K562 (cell line): Measurements from ENCODE around the gene PDIA4. TPM values are rescaled to one million over a fixed set of nuclear protein-coding genes. Genes with fewer than 3 reads are reported as not detected.

Experiments
- ELF4 ChIP-seq: fragments of 450-650 bp; formaldehyde crosslinking; IDR thresholded peaks from 2 replicates; pipeline ENCODE4 v1.4.0; 2022; ENCODE audit warnings: missing genetic modification characterization
- FOXA3 ChIP-seq, 2 experiments: fragments of 450-650 bp in 1 of 2; sonication (generic) in 1 of 2; formaldehyde crosslinking; IDR thresholded peaks in 1 of 2; conservative IDR thresholded peaks in 1 of 2; 2 replicates each; pipeline versions ENCODE4 v1.4.0 to v1.8.0; 2020 to 2022; ENCODE audit warnings: mild to moderate bottlenecking in 2 of 2, missing genetic modification reagents in 1 of 2
- RHOXF2B ChIP-seq: fragments of 250-450 bp; sonication (Bioruptor Pico); conservative IDR thresholded peaks from 2 replicates; pipeline ENCODE4 v1.5.1; 2021
- ZNF175 ChIP-seq: fragments of 200-800 bp; sonication (Bioruptor generic); IDR thresholded peaks from 2 replicates; pipeline ENCODE4 v1.6.1; 2016; ENCODE audit warnings: low read depth, mild to moderate bottlenecking, missing genetic modification characterization, missing compliant biosample characterization
- ZNF444 ChIP-seq: fragments of 250-450 bp; sonication (Bioruptor Pico); IDR thresholded peaks from 2 replicates; pipeline ENCODE4 v1.4.0; 2020; ENCODE audit warnings: mild to moderate bottlenecking, moderate library complexity
- ZNF584 ChIP-seq: fragments of 200-800 bp; sonication (Bioruptor generic); IDR thresholded peaks from 2 replicates; pipeline ENCODE4 v1.6.1; 2016; ENCODE audit warnings: low read depth, mild to moderate bottlenecking, missing genetic modification characterization, missing compliant biosample characterization
- ZNF76 ChIP-seq: fragments of 250-450 bp; sonication (Bioruptor Pico); IDR thresholded peaks from 2 replicates; pipeline ENCODE4 v1.4.0; 2020; ENCODE audit warnings: mild to moderate bottlenecking, moderate library complexity, borderline replicate concordance
- polyA plus RNA-seq, 8 experiments: library from polyadenylated mRNA; depleted of rRNA in 4 of 8; stranded (reverse) in 5 of 8; unstranded in 3 of 8; fragments of >200 nt; fragmentation: Nextera tagmentation in 2 of 8; fragmentation: Illumina TruSeq in 1 of 8; extraction: Ambion mirVana in 2 of 8; extraction: Trizol in 1 of 8; gene quantifications; 2 replicates each; pipeline versions ENCODE4 v1.2.1 to v1.2.3, GENCODE V29; 2011 to 2014; ENCODE audit warnings: inconsistent platforms in 1 of 8, missing spikeins in 1 of 8
- total RNA-seq, 7 experiments: library from RNA; depleted of rRNA in 6 of 7; stranded (reverse); fragments of >200 nt in 6 of 7; fragmentation: Illumina TruSeq in 2 of 7; extraction: Trizol in 2 of 7; gene quantifications; 2 replicates each; pipeline versions ENCODE4 v1.2.1 to v1.2.3, GENCODE V29; 2011 to 2021; ENCODE audit warnings: low replicate concordance in 1 of 7
- TF ChIP-seq, protein P1 (sequence below), 3 experiments: fragments of 200-800 bp in 1 of 3; fragments of 250-450 bp in 1 of 3; fragments of 450-650 bp in 1 of 3; sonication (Bioruptor Pico) in 1 of 3; sonication (Bioruptor generic) in 1 of 3; formaldehyde crosslinking in 1 of 3; IDR thresholded peaks; 2 replicates each; pipeline versions ENCODE4 v1.6.1 to v1.8.0; 2016 to 2022; ENCODE audit warnings: mild to moderate bottlenecking in 2 of 3, missing genetic modification characterization in 2 of 3, missing compliant biosample characterization in 1 of 3, moderate library complexity in 1 of 3
- TF ChIP-seq, protein P2 (sequence below): sonication (generic); formaldehyde crosslinking; IDR thresholded peaks from 2 replicates; pipeline ENCODE4 v1.8.0; 2022; ENCODE audit warnings: missing genetic modification reagents, mild to moderate bottlenecking, moderate library complexity, borderline replicate concordance
- TF ChIP-seq, protein P3 (sequence below): fragments of 150-350 bp; IDR thresholded peaks from 2 replicates; pipeline ENCODE4 v1.6.1; 2014; ENCODE audit warnings: low read depth, mild to moderate bottlenecking, low read length, borderline replicate concordance

The PDIA4 gene
- total and polyA plus RNA-seq, 9 of the 15 experiments (the other 6 are each of a cell fraction or from before 2014, with no cell fraction given): 9.1 to 175 (median 146) TPM

DNA sequence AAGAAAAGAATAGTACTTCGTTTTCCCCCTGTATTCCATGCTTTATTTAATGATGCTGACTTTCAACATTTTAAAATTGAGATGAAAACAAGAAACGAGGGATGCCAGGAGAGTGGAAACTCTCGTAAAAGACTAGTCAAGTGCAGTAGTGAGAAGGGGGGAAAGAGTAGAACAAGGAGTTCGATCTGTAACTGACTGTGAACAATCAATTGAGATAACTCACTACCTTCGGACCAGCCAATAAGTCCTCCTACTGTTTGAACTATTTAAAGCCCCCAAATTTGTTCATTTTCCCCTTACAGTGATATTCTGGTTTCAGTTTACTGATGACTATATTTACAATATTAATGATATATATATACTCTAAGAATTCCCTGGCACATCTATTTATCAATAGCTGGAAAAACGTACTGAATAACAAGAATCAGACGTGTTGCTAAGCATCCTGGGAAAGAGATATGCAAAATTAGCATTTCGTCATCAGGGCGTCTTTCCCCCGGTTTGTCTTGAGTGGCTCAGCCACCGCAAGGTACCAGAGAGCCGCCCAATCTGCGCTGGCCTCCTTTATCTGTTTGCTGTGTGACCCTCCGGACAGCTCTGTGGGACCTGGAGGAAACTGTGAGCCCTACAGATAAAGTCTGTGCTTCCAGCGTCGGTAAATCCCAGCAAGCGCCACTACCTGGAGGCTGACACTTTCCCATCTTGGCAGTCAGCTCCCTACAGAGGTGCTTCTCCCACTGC is 41.1 kb downstream of the PDIA4 start (continued):
- TF ChIP-seq FOXA3 (CRISPR knock-in tag; conservative IDR thresholded peaks at IDR 0.05 in 1 of 2, IDR thresholded peaks at IDR 0.05 in 1 of 2) (no peak; a peak in 1 of 4 replicates), ZNF76 (CRISPR knock-in tag) (no peak), ZNF444 (CRISPR knock-in tag) (no peak), ELF4 (CRISPR knock-in tag) (peak; percentile 83), ZNF584 (CRISPR knock-in tag) (no peak), RHOXF2B (CRISPR knock-in tag) (no peak), ZNF175 (CRISPR knock-in tag) (peak; percentile 19; the same call in 1 of the 2 replicates)
- TF ChIP-seq, protein P1, sequence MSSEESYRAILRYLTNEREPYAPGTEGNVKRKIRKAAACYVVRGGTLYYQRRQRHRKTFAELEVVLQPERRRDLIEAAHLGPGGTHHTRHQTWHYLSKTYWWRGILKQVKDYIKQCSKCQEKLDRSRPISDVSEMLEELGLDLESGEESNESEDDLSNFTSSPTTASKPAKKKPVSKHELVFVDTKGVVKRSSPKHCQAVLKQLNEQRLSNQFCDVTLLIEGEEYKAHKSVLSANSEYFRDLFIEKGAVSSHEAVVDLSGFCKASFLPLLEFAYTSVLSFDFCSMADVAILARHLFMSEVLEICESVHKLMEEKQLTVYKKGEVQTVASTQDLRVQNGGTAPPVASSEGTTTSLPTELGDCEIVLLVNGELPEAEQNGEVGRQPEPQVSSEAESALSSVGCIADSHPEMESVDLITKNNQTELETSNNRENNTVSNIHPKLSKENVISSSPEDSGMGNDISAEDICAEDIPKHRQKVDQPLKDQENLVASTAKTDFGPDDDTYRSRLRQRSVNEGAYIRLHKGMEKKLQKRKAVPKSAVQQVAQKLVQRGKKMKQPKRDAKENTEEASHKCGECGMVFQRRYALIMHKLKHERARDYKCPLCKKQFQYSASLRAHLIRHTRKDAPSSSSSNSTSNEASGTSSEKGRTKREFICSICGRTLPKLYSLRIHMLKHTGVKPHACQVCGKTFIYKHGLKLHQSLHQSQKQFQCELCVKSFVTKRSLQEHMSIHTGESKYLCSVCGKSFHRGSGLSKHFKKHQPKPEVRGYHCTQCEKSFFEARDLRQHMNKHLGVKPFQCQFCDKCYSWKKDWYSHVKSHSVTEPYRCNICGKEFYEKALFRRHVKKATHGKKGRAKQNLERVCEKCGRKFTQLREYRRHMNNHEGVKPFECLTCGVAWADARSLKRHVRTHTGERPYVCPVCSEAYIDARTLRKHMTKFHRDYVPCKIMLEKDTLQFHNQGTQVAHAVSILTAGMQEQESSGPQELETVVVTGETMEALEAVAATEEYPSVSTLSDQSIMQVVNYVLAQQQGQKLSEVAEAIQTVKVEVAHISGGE (CRISPR knock-in tag; IDR thresholded peaks at IDR 0.05): peak in 1 of 3 experiments; percentile 53; a peak in 2 of 6 replicates
- TF ChIP-seq, protein P2, sequence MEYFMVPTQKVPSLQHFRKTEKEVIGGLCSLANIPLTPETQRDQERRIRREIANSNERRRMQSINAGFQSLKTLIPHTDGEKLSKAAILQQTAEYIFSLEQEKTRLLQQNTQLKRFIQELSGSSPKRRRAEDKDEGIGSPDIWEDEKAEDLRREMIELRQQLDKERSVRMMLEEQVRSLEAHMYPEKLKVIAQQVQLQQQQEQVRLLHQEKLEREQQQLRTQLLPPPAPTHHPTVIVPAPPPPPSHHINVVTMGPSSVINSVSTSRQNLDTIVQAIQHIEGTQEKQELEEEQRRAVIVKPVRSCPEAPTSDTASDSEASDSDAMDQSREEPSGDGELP (CRISPR knock-in tag): peak; percentile 59; the same call in 1 of the 2 replicates
- TF ChIP-seq, protein P3, sequence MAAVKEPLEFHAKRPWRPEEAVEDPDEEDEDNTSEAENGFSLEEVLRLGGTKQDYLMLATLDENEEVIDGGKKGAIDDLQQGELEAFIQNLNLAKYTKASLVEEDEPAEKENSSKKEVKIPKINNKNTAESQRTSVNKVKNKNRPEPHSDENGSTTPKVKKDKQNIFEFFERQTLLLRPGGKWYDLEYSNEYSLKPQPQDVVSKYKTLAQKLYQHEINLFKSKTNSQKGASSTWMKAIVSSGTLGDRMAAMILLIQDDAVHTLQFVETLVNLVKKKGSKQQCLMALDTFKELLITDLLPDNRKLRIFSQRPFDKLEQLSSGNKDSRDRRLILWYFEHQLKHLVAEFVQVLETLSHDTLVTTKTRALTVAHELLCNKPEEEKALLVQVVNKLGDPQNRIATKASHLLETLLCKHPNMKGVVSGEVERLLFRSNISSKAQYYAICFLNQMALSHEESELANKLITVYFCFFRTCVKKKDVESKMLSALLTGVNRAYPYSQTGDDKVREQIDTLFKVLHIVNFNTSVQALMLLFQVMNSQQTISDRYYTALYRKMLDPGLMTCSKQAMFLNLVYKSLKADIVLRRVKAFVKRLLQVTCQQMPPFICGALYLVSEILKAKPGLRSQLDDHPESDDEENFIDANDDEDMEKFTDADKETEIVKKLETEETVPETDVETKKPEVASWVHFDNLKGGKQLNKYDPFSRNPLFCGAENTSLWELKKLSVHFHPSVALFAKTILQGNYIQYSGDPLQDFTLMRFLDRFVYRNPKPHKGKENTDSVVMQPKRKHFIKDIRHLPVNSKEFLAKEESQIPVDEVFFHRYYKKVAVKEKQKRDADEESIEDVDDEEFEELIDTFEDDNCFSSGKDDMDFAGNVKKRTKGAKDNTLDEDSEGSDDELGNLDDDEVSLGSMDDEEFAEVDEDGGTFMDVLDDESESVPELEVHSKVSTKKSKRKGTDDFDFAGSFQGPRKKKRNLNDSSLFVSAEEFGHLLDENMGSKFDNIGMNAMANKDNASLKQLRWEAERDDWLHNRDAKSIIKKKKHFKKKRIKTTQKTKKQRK: no peak
